Retinal pigment epithelial cell (primary cell): ENCODE results near the gene URB2.

Experiments
- DNase-seq: peaks from one replicate; pipeline ENCODE4 v3.0.0-alpha.2; 2010; ENCODE audit warnings: low read depth
- H3K4me3 ChIP-seq: 2 replicates; pipeline ENCODE4 v1.5.1; 2011; ENCODE audit warnings: mild to moderate bottlenecking, low read length, control low read depth, moderate library complexity
- TF ChIP-seq, protein P1 (sequence below): conservative IDR thresholded peaks from 2 replicates; pipeline ENCODE4 v1.5.1; 2011; ENCODE audit warnings: low read depth, low read length, control low read depth, inconsistent platforms

URB2 gene

DNA sequence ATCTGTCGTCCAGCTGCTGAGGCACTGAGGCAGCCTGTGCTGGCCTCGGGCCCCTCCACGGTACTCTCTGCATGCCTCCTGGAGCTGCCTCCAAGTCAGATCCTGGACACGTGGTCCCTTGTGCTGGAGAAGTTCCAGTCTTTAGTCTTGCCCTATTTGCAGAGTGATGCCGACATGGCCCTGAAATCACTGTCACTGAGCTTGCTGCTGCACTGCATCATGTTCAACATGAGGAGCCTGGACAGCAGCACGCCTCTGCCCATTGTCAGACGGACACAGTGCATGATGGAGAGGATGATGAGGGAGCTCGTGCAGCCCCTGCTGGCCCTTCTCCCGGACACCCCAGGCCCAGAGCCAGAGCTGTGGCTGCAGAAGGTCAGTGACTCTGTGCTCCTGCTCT is 10.0 kb downstream of the URB2 start:
- H3K4me3 ChIP-seq, result no peak overlapping the region
- DNase-seq, result no peak
- TF ChIP-seq, protein P1, sequence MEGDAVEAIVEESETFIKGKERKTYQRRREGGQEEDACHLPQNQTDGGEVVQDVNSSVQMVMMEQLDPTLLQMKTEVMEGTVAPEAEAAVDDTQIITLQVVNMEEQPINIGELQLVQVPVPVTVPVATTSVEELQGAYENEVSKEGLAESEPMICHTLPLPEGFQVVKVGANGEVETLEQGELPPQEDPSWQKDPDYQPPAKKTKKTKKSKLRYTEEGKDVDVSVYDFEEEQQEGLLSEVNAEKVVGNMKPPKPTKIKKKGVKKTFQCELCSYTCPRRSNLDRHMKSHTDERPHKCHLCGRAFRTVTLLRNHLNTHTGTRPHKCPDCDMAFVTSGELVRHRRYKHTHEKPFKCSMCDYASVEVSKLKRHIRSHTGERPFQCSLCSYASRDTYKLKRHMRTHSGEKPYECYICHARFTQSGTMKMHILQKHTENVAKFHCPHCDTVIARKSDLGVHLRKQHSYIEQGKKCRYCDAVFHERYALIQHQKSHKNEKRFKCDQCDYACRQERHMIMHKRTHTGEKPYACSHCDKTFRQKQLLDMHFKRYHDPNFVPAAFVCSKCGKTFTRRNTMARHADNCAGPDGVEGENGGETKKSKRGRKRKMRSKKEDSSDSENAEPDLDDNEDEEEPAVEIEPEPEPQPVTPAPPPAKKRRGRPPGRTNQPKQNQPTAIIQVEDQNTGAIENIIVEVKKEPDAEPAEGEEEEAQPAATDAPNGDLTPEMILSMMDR, result no peak

DNA sequence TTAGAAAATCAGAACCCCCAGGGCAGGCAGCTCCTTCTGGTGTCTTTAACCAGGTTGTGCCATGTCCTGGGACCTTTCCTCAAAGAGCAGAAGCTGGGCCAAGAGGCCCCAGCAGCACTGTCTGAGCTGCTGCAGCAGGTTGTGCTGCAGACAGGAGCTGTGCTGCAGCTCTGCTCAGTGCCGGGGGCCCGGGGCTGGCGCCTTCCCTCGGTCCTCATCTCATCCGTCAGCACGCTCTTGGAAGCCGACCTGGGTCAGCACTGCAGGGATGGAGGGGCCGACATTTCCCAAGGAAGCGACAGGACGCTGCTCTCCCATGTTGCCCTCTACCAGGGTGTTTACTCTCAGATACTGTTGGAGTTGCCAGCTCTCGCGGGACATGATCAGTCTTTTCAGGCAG is 11.7 kb downstream of the URB2 start:
- no peak overlapping the region for H3K4me3 ChIP-seq
- TF ChIP-seq, protein P1, result no peak
- DNase-seq, result no peak

DNA sequence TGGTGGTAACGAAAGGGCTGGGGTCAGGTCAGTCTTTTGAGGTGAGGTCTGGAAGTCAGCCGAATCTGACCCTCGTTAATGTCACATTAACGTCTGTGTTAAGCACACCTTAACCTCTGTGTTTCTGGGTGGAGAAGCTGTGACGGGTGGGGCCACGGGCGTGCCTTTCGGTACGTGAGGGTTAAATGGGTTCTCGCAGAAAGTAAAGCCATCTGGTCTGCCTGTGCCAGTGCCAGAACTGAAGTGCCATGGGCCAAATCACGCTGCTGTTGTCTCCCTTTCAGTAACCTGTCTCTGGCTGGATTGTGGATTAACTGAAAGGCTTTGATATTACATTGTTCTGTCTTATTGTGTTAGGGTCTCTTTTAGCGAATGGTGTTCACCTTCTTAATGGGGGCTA is 14.4 kb downstream of the URB2 start:
- DNase-seq, result no peak
- TF ChIP-seq, protein P1, result no peak
- no peak overlapping the region for H3K4me3 ChIP-seq

DNA sequence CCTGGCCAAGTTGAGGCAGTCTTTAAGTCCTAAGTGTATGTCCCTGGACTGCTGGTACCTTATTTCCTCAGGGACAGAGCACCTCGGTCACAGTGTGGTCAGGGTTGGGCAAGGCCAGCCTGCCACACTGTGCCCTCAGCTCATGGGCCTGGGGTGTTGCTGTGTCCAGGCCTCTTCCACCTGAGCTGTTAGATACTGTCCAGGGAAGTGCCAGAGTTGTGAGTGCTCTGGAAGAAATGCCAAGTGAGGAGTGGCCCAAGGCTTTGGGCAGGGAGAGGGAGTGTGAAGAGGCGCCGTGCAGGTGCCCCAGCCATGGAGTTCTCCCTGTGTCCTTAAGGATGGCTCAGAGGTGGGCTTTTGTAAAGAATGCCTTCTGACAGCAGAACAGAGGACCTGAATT is 15.3 kb downstream of the URB2 start:
- no peak for DNase-seq
- no peak overlapping the region for H3K4me3 ChIP-seq
- TF ChIP-seq, protein P1, result no peak

DNA sequence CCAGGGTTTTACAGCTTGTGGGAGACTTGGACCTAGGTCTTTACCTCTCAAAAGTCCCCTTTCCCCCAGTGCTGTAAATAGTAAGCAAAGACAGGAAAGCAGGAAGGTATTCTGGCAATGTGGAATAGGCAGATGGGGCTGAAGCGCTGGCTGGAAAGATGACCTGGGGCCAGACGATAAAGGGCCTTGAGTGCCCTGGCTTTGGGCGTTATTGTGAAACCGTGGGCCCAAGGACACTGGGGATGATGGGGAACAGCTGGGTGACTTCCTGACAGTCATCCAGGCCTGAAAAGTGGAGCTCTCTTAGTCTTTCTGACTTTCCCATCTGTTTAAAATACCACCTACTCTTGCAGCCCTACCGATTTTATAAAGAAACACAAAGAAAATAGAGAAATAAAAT is 16.3 kb downstream of the URB2 start:
- no peak for DNase-seq
- no peak overlapping the region for H3K4me3 ChIP-seq
- TF ChIP-seq, protein P1, result no peak

DNA sequence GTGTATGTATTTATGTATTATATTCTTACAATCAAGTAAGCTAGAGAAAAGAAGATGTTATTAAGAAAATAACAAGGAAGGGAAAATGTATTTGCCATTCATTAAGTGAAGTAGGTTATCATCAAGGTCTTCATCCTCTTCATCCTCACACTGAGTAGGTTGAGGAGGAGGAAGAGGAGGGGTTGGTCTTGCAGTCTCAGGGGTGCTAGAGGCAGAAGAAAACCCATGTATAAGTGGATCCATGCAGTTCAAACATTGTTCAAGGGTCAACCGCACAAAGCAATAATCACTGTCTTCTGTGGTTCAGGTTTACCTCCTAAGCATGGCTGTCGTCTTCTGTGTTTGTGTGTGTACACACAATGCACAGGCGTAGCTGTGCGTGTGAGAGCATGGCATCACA is 16.9 kb downstream of the URB2 start:
- H3K4me3 ChIP-seq, result no peak overlapping the region
- DNase-seq, result no peak
- TF ChIP-seq, protein P1, result no peak

DNA sequence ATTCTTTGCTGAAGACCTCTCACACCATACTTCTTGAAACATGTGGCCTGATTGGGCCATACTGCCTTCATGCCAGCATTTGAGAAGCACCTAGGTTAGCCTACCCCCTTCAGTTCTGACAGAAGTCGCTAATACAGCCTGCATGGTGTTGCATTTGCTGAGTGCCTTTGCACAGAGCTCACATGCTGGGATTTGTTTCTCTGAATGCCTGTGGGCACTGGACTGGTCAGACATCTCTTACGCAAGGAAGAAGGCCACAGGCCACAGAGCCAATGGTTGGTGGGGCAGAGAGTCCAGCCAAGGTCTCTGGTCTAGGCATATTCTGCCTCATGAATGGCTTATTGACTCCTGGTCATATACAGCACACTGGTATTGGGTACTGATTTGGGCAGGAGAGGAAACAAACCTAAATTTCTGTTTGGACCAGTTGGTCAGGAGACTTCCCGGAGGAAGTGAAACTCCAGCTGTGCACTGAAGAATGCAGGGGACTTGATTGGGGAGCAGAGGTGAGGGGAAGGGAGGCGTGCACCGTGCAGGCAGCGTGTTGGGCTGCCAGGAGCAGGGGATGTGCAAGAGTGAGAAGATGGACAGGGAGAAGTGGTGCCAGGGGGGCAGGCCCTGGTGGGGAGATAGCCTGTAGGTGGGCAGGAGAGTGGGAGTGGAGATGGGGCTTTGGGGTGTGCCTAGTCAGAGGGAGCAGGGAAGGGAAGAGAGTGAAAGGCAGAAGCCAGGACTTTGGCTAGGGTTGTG is 18.1 kb downstream of the URB2 start:
- TF ChIP-seq, protein P1, result no peak
- no peak overlapping the region for H3K4me3 ChIP-seq
- DNase-seq, result no peak
